C4-2B (cell line): Measurements from ENCODE around the gene NR3C1.

Source experiments
- H3K27ac ChIP-seq: fragments of 450-650 bp; 2 replicates; pipeline ENCODE4 v1.5.1; 2017
- ZFX ChIP-seq: fragments of 450-650 bp; IDR thresholded peaks from 2 replicates; pipeline ENCODE4 v1.6.1; 2017
- TF ChIP-seq, protein P1 (sequence below): fragments of 450-650 bp; conservative IDR thresholded peaks from 2 replicates; pipeline ENCODE4 v1.5.1; 2017; ENCODE audit warnings: mild to moderate bottlenecking

The NR3C1 gene

DNA sequence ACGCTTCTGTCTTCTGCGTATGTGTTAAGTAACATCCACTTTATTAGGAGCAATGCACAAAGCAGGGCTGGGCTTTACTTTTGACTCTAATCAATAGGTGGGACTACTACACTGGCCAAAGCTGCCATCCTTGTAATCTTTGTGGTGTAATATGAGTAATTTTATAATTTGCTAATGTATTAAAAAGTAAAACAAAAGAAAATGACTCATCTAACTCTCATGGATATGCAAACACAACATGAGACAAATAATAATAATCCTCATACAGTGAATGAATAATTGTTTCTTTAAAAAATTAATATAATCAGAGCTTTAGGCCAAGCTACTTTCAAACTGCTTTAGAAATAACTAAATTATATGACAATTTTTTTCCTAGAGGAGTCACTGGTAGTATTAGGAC is 90.7 kb downstream of the NR3C1 start:
- no peak overlapping the region for H3K27ac ChIP-seq
- TF ChIP-seq, protein P1, sequence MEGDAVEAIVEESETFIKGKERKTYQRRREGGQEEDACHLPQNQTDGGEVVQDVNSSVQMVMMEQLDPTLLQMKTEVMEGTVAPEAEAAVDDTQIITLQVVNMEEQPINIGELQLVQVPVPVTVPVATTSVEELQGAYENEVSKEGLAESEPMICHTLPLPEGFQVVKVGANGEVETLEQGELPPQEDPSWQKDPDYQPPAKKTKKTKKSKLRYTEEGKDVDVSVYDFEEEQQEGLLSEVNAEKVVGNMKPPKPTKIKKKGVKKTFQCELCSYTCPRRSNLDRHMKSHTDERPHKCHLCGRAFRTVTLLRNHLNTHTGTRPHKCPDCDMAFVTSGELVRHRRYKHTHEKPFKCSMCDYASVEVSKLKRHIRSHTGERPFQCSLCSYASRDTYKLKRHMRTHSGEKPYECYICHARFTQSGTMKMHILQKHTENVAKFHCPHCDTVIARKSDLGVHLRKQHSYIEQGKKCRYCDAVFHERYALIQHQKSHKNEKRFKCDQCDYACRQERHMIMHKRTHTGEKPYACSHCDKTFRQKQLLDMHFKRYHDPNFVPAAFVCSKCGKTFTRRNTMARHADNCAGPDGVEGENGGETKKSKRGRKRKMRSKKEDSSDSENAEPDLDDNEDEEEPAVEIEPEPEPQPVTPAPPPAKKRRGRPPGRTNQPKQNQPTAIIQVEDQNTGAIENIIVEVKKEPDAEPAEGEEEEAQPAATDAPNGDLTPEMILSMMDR: no peak
- TF ChIP-seq ZFX: no peak

DNA sequence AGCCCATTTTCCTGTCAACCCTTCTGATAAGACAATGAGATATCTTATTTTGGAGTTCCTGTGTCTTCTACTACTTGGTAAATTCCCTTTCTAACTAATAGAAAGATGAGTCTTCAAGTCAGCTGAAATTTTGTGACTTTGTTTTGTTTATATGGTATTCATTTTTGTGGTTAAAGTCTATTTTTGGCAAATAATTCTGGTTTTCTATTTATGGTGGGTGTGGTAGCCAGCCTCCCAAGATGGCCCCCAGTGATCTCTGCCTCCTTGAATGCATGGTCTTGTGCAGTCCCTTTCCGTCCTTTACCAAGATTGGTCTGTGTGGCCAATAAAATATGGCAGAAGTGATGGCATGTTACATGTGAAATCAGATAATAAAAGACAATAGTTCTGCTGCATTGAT is 91.5 kb downstream of the NR3C1 start:
- TF ChIP-seq, protein P1: no peak
- no peak for TF ChIP-seq ZFX
- H3K27ac ChIP-seq: no peak overlapping the region

DNA sequence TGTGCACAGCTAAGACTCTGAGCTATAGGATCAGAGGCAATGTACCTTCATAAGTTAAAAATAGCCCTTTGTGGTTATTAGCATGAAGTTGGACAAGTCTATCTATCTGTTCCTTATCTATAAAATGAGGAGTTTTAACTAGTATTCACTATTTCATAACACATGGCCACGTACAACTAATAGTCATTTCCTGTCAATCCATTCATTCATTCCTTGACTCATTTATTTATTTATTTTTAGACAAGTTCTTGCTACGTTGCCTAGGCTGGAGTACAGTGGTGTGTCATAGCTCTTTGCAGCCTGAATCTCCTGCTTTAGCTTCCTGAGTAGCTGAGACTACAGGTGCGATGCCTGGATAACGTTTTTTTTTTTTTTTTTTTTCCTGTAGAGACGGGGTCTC is 92.1 kb downstream of the NR3C1 start:
- TF ChIP-seq, protein P1: no peak
- TF ChIP-seq ZFX: no peak
- no peak overlapping the region for H3K27ac ChIP-seq

DNA sequence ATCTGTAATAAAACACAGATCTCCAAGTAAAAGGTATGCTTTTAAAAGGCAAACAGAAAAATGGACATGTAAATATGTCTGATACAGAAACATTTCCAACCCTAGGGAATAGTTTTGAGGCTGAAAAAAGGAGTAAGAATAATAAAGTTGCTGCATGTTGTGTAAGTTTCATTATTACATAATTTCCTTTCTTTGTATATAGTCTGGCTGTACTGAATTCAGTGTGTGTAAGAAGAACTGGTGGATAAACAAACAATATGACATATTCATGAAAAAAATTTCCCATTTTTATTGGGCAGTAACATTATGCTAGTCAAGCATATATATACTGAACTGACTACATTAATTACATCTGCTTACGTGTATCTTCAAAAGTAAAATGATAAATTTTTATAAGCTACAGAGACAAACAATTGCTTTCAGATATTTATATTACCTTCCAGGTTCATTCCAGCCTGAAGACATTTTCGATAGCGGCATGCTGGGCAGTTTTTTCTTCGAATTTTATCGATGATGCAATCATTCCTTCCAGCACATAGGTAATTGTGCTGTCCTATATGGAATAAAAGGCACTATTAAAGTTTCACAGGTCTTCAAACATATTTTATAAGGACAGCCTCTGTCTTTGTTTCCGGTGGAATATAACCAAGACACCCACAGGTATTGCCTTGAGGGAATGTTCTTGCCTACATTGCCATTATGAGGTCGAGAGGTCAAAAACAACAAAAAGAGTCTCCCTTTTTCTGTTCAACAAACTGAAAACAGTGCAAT is 93.6 kb downstream of the NR3C1 start:
- H3K27ac ChIP-seq: no peak overlapping the region
- TF ChIP-seq, protein P1: no peak

DNA sequence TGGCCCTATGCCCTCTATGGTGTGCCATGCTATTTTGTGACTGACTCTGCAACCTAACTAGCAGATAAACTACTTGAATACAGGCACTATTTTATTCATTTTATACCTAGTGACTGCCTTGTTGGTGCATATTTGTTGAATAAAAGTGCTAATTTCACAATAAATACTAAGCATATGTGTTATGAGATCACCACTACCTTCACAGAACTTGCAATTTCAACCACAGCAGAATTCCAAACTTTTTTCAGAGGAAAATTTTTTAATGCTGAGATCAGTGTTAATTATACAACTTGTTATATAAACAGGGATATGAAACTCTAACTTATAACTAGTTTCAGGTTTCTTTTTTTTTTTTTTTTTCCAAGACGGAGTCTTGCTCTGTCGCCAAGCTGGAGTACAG is 94.8 kb downstream of the NR3C1 start:
- no peak for TF ChIP-seq ZFX
- TF ChIP-seq, protein P1: no peak

DNA sequence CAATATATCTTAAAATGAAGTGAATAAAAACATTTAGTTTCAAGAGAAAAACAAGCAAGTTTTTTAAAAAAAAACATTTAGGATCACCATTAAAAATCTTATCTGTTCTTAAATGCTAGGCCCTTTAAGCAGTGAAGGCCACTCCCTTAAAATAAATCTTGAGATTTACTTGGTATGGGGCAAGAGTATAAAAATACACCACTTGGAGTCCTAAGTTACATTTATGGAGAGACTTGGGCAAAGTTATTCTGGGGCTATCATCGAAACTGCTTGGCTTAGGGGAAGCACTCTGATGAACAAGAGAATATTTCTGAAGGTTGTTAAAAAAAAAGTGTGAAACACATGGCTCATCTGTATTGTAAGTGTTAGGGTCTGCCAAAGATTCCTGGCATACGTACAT is 97.4 kb downstream of the NR3C1 start:
- no peak overlapping the region for H3K27ac ChIP-seq
- TF ChIP-seq, protein P1: no peak
- no peak for TF ChIP-seq ZFX

More for the DNA sequence above, 94.8 kb downstream of the NR3C1 start:
- no peak overlapping the region for H3K27ac ChIP-seq

DNA sequence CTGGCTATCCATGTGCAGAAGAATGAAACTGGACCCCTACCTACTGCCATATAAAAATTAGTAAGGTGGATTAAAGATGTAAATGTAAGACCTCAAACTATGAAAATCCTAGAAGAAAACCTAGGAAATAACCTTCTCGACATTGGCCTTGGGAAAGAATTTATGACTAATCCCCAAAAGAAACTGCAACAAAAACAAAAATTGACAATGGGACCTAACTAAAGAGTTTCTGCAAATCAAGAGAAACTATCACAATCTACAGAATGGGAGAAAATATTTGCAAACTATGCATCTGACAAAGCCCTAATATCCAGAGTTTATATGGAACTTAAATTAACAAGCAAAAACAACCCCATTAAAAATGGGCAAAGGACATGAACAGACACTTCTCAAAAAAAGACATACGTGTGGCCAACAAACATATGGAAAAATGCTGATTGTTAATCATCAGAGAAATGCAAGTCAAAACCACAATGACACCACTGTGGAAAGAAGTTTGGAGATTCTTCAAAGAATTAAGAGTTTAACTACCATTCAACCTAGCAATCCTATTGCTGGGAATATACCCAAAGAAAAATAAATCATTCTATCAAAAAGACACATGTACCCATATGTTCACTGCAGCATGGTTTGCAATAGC is 98.5 kb downstream of the NR3C1 start:
- TF ChIP-seq, protein P1: no peak
- TF ChIP-seq ZFX: no peak
- H3K27ac ChIP-seq: no peak overlapping the region
